VCaP (cell line): ENCODE data around the gene CITED4.

Source experiments
- H3K27ac ChIP-seq: fragments of 450-650 bp; 2 replicates; pipeline ENCODE4 v1.5.1; 2017
- CTCF ChIP-seq: fragments of 450-650 bp; conservative IDR thresholded peaks from 2 replicates; pipeline ENCODE4 v1.5.1; 2017; ENCODE audit warnings: mild to moderate bottlenecking, moderate library complexity

CITED4 gene

DNA sequence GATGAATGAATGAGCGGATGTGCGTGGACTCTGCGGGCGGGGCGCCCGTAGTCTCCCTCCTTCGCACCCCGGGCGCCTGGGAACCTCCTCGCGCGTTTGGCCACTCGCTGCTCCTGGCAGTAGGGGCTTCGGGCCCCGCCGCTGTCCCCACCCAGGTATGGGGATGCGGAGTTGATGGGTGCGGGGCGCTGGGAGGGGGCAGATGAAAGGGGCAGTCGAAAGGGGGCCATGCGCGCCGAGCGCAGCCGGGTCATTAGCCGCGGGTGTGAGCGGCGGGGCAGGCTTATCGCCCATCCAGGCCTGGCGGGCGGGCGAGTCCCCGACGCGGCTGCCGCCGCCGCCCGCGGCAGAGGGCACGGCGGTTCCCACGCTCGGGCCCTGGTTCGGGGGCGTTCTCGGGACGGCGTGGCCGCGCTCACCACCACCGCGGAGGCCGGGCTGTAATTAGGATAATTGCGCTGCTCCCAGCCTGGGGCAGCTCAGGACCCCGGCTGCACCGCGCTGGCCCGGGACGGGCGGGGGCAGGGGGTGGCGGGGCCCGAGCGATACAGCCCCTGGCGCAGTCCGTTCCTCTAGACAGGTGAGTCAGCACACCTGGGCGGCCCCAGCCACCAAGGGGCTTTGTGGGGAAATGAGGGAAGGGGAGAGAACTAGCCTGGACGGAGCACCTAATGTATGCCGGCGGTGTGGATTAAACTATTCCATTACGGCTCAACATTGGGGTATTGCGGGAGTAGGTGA is 22.1 kb upstream of the CITED4 start:
- H3K27ac ChIP-seq = no peak overlapping the region
- TF ChIP-seq CTCF = no peak

- TF ChIP-seq CTCF = no peak
- no peak overlapping the region for H3K27ac ChIP-seq
Measured at GRCh38 chr1:40880813-40881549, 18.8 kb upstream of the CITED4 start.

GRCh38 chr1:40879482-40880175 is 17.5 kb upstream of the CITED4 start:
- H3K27ac ChIP-seq = no peak overlapping the region
- TF ChIP-seq CTCF = no peak

GRCh38 chr1:40878906-40879305 is 16.7 kb upstream of the CITED4 start:
- no peak for TF ChIP-seq CTCF
- no peak overlapping the region for H3K27ac ChIP-seq

GRCh38 chr1:40877698-40878097 is 15.5 kb upstream of the CITED4 start:
- no peak overlapping the region for H3K27ac ChIP-seq
- no peak for TF ChIP-seq CTCF

DNA sequence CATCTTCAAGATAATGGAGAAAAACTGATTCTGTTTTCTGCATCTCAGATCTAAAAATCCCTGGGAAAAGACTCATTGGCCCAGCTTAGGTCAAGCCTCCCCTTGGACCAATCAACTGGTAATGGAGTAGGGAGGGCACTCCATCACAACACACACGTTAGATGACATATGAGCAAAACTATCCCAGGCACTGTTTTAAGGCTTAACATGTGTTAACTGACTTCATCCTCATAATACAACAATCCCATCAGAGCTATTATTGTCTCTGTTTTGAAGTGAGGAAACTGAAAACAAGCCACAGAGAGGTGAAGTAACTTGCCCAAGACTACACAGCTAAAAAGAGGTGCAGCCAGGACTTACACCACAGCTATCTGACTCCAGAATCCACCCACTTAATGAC is 14.7 kb upstream of the CITED4 start:
- TF ChIP-seq CTCF = no peak
- no peak overlapping the region for H3K27ac ChIP-seq

DNA sequence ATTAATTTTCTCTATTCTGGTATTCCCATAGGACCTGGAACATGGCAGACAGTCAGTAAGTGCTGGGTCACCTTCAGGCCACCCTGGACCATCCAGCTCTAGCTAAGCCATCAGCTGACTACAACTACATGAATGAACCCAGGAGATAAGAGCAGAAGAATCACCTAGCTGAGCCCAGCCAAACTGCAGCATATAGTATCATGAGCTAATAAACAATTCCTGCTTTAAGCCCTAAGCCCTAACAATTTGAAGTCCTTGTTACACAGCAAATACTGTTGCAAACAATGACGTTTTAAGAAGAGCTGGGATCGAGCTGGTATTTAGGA is 14.2 kb upstream of the CITED4 start:
- TF ChIP-seq CTCF = no peak
- no peak overlapping the region for H3K27ac ChIP-seq
